GM18870 (cell line): ENCODE data around the gene AKR7A3.
"Not testable (repeated sequence)": the region's sequence is repeated elsewhere in the genome, so short reads cannot be mapped to it uniquely, and the experiment has no call there.

Source experiments
- ATAC-seq: cut with Tn5 transposase; IDR thresholded peaks from one replicate; pipeline ENCODE4 v1.9.1; 2021; ENCODE audit warnings: moderate library complexity; ENCODE audit not compliant: unreplicated experiment

Gene AKR7A3

GRCh38 chr1:19321071-19321470 lies 32.5 kb upstream of the AKR7A3 start:
- ATAC-seq = no peak

DNA sequence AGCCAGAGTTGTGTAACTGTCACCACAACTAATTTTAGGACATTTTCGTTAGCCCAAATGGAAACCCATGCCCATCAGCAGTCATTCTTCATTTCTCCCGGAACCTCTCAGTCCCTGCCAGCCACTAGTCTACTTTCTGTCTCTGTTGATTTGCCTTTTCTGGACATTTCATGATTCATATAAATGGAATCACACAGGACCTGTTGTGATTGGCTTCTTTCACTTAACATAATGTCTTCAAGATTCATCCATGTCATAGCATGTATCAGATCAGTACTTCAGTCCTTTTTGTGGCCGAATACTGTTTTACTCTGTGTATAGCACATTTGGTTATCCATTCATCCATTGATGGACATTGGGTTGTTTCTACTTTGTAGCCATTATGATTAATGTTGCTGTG lies 30.6 kb upstream of the AKR7A3 start:
- no peak for ATAC-seq

GRCh38 chr1:19317126-19317910 lies 28.7 kb upstream of the AKR7A3 start:
- ATAC-seq = no peak

DNA sequence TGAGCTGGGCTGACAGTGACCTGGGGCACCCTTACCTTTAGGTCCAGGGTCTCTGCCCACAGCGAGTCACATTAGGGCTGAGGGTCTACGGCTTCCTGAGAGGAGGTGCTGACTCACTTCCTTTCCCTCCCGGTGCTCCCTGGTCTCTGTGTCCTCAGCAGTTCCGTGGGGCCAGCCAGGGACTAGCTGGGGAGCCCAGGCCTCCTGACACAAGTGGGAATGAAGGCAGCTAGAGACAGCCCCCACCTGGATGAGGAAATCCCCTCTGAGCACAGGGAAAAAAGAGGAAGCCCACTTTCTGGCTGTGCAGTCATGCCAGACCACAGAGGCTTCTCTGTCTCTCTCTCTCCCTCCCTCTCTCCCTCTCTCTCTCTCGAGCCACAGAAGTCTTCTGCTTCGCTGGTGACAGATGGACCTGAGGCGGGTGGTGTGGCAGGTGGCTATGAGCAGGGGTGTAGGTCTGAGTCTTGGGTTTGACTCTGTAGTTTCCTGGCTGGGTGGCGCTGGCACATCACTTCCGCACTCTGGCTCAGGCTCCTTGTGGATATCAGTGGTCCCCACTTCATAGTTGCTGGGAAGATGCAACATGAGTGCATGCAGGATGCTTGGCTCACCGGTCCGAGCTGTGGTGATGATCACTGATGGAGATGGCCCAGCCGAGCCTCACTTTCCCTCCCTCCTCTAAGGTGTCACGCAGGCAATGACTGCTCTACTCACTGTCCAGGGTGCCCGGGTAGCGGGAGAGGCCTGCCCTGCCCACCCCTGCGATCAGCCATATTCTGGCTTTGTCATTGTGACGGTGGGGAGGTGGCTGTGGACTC lies 27.0 kb upstream of the AKR7A3 start:
- no peak for ATAC-seq

- no peak for ATAC-seq
Observed at GRCh38 chr1:19313961-19314882, 25.7 kb upstream of the AKR7A3 start.

- ATAC-seq = no peak
Observed at GRCh38 chr1:19313636-19313959, 25.0 kb upstream of the AKR7A3 start.

- ATAC-seq = no peak
Observed at GRCh38 chr1:19312782-19313635, 24.4 kb upstream of the AKR7A3 start.

- no peak for ATAC-seq
Observed at GRCh38 chr1:19311931-19312781, 23.6 kb upstream of the AKR7A3 start, which contains the start of the genes AKR7A2 and SLC66A1. Gene AKR7A2, minus strand, starts transcription at chr1:19312144. Its CDS starts 20 bp downstream, at chr1:19312124. Gene SLC66A1, plus strand, starts transcription at chr1:19312326. Its CDS starts 5,352 bp downstream, at chr1:19317678.

DNA sequence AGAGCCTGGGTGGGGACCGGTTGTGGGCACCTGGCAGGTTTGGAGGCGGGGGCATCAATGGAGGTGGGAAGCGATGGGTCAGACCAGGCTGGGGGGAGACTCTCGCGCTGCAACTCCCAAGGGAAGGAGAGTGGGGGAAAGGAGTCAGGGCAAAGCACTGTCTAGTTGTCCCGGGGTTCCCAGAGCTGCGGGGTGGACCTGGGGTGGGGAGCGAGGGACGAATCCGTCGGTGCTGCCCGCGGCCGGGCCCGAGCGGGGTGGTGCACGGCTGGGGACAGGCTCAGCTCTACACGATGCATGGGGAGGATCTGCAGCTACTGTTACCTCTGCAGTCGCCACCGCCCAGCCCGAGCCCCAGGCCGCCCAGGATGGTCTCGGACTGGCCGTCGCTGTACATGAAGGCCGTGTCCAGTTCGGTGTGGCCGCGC lies 22.9 kb upstream of the AKR7A3 start:
- no peak for ATAC-seq

GRCh38 chr1:19310720-19311502 lies 22.3 kb upstream of the AKR7A3 start:
- ATAC-seq = no peak

DNA sequence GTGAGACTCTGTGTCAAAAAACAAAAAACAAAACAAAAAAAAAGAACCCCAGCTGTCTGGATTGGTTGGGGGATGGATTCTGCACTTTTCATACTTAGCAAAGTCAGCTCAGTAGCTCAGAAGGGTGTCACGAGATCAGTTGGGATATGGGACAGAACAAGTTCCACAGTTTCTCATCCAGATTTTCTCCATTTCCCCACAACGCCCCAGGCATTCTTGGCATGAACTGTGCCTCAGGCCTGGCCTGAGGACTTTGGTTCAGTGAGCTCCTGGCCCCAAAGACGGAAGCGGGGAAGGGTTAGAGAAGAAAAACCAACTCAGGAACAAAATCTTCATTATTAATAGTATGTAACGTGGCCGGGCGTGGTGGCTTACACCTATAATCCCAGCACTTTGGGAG lies 21.5 kb upstream of the AKR7A3 start:
- no peak for ATAC-seq

- no peak for ATAC-seq
Observed at GRCh38 chr1:19309123-19309813, 20.7 kb upstream of the AKR7A3 start.

- no peak for ATAC-seq
Observed at GRCh38 chr1:19308509-19308907, 19.9 kb upstream of the AKR7A3 start.

DNA sequence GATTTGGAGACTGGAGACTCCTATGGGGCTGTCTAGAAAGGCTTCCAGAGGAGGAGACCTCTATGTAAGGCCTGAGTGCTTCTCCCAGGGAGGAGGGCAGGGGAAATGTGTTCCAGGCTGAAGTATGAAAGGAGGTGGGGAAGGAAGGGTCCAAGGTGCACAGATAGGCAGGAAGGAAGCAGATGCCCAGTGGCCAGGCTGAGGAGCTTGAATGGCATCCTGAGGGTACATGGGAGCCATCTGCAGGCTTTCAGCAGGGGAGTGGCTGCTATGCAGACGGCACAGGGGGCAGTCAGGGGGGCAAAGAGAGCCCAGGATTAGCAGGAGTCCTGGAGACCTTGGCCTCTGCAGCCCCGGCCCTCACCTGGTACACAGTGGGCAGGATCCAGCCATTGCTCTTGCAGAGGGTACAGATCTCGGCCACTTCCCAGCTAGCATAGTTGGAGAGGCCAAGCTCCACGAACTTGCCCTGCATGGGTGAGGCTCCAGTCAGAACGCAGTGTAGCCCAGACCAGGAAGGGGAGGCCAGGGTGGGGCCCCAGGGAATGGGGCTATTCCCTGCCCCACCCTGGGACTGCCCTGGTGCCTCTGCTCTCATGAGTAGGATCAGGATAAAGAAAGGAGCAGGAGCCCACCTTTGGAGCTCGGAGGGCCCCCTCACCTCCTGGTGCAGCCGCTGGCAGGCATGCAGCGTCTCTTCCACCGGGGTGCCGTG lies 19.4 kb upstream of the AKR7A3 start:
- no peak for ATAC-seq

DNA sequence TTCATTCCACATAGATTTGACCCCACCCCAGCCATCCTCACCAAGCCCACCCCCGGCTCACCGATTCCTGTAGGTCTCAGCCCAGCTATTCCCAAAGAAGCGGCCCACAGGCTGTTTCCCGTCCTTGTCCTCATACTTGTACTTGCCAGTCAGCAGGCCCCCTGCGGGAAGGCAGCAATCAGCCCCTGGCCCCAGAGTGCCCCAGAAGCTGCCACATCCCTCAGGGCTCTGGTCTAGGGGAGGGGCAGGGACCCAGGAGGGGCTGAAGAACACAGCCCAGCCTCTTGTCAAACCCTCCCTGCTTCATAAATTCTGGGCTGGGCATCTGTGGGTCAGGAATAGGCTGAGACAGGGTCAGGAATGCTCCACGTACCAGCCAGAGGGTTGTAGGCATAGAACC lies 18.4 kb upstream of the AKR7A3 start:
- ATAC-seq = no peak

- no peak for ATAC-seq
Observed at GRCh38 chr1:19305880-19306279, 17.3 kb upstream of the AKR7A3 start.

- not testable (repeated sequence) for ATAC-seq
Observed at GRCh38 chr1:19304081-19304480, 15.5 kb upstream of the AKR7A3 start.
